Epithelial cell of prostate (primary cell): ENCODE measurements around the gene MGME1.

ENCODE experiments used
- DNase-seq: peaks from one replicate; pipeline ENCODE4 v3.0.0-alpha.2; 2011; ENCODE audit warnings: low read depth, low spot score
- H3K27ac ChIP-seq: fragments of 450-650 bp; 2 replicates; pipeline ENCODE4 v1.5.1; 2017; ENCODE audit warnings: mild to moderate bottlenecking

MGME1 gene

GRCh38 chr20:17939622-17940223 is 29.1 kb upstream of the MGME1 start:
- H3K27ac ChIP-seq: no peak overlapping the region
- DNase-seq: no peak

- H3K27ac ChIP-seq: no peak overlapping the region
- no peak for DNase-seq
Measured at GRCh38 chr20:17940224-17940971, 28.4 kb upstream of the MGME1 start.

- DNase-seq: no peak
- no peak overlapping the region for H3K27ac ChIP-seq
Measured at GRCh38 chr20:17941087-17941825, 27.6 kb upstream of the MGME1 start.

GRCh38 chr20:17941826-17942196 is 27.0 kb upstream of the MGME1 start:
- no peak for DNase-seq
- H3K27ac ChIP-seq: no peak overlapping the region

GRCh38 chr20:17943343-17943742 is 25.5 kb upstream of the MGME1 start:
- no peak overlapping the region for H3K27ac ChIP-seq
- DNase-seq: no peak

- no peak for DNase-seq
- no peak overlapping the region for H3K27ac ChIP-seq
Measured at GRCh38 chr20:17944854-17945474, 23.9 kb upstream of the MGME1 start.

GRCh38 chr20:17946040-17946439 is 22.8 kb upstream of the MGME1 start:
- no peak overlapping the region for H3K27ac ChIP-seq
- no peak for DNase-seq

- DNase-seq: no peak
- no peak overlapping the region for H3K27ac ChIP-seq
Measured at GRCh38 chr20:17946572-17947473, 22.0 kb upstream of the MGME1 start.

- no peak overlapping the region for H3K27ac ChIP-seq
- DNase-seq: no peak
Measured at GRCh38 chr20:17947474-17947815, 21.4 kb upstream of the MGME1 start.

- no peak for DNase-seq
- H3K27ac ChIP-seq: no peak overlapping the region
Measured at GRCh38 chr20:17948442-17948841, 20.4 kb upstream of the MGME1 start.

- no peak for DNase-seq
- H3K27ac ChIP-seq: no peak overlapping the region
Measured at GRCh38 chr20:17949899-17950298, 18.9 kb upstream of the MGME1 start.

GRCh38 chr20:17950670-17951069 is 18.1 kb upstream of the MGME1 start:
- H3K27ac ChIP-seq: no peak overlapping the region

GRCh38 chr20:17951323-17951722 is 17.5 kb upstream of the MGME1 start:
- no peak for DNase-seq
- H3K27ac ChIP-seq: no peak overlapping the region

More at GRCh38 chr20:17950670-17951069, 18.1 kb upstream of the MGME1 start:
- no peak for DNase-seq

- no peak overlapping the region for H3K27ac ChIP-seq
- no peak for DNase-seq
Measured at GRCh38 chr20:17952692-17953684, 15.8 kb upstream of the MGME1 start.

- H3K27ac ChIP-seq: no peak overlapping the region
- DNase-seq: no peak
Measured at GRCh38 chr20:17953935-17954334, 14.9 kb upstream of the MGME1 start.

- DNase-seq: no peak
- no peak overlapping the region for H3K27ac ChIP-seq
Measured at GRCh38 chr20:17955302-17955701, 13.5 kb upstream of the MGME1 start.

- no peak overlapping the region for H3K27ac ChIP-seq
- DNase-seq: no peak
Measured at GRCh38 chr20:17956099-17956685, 12.6 kb upstream of the MGME1 start.

GRCh38 chr20:17957505-17958363 is 11.1 kb upstream of the MGME1 start:
- no peak overlapping the region for H3K27ac ChIP-seq
- no peak for DNase-seq
